GM19351 (cell line): ENCODE measurements around the gene MAP3K8.
A peak's percentile ranks its signal among the peaks of the same experiment; 100 is the strongest.

Experiments
- ATAC-seq: cut with Tn5 transposase; IDR thresholded peaks from one replicate; pipeline ENCODE4 v1.9.1; 2021; ENCODE audit warnings: mild to moderate bottlenecking, moderate library complexity; ENCODE audit not compliant: unreplicated experiment

The MAP3K8 gene

DNA sequence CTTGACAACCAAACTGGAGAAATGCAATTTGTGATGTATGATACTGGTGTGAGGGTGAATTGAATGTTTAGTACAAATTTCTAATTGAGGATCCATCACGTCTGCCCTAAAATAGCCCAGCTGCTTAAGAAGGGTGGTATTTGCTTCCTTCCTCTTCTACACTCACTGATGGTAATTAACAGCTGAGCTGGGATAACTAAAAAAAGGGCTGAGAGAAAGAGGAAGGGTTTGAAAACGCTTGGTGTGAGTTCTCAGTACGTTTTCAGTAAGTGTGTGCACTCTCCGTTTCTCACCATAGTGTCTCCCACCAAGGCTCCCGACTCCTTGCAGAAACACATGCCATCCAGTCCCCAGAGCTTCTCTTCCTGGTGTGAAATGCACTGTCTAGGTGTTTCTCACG is 54.3 kb downstream of the MAP3K8 start:
- ATAC-seq, result no peak

- no peak for ATAC-seq
Observed at GRCh38 chr10:30489346-30489745, 55.4 kb downstream of the MAP3K8 start.

GRCh38 chr10:30490289-30491000 is 56.5 kb downstream of the MAP3K8 start:
- peak; percentile 40 for ATAC-seq

DNA sequence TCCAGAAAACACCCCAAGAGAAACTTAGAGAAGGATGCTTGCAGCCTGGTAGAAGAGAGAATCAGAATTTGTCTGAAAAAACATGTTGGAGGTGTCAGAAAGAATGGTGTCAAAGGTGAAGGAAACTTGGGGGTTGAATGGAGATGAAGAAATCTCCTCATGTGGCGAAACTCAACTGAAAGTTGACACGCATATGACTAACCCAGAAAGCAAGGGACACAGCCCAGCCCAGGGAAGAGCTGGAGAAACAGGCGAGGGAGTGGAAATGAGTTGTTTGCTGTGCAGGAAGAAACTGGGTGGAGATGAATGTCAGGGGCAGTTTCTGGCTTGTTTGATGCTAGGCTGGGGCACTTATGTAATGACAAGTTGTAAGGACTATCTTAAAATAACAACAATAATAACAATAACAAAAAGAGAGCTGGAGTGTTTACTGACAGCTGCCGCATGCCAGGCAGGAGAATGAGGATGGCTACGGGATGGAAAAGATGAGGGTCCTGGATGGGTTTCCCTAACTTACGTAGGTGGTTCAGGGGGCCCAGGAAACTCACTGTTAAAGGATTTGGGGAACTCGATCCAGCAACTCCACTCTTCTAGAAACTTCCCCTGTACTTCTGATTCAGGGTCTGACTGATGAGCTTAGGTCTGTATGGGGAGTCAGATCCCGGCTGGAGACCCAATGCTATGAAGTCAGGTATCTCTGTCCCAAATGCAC is 57.4 kb downstream of the MAP3K8 start:
- ATAC-seq, result no peak

- ATAC-seq, result no peak
Observed at GRCh38 chr10:30491916-30492515, 58.0 kb downstream of the MAP3K8 start.

- peak; percentile 54 for ATAC-seq
Observed at GRCh38 chr10:30493609-30494530, 59.9 kb downstream of the MAP3K8 start.

GRCh38 chr10:30494558-30494957 is 60.6 kb downstream of the MAP3K8 start:
- no peak for ATAC-seq

DNA sequence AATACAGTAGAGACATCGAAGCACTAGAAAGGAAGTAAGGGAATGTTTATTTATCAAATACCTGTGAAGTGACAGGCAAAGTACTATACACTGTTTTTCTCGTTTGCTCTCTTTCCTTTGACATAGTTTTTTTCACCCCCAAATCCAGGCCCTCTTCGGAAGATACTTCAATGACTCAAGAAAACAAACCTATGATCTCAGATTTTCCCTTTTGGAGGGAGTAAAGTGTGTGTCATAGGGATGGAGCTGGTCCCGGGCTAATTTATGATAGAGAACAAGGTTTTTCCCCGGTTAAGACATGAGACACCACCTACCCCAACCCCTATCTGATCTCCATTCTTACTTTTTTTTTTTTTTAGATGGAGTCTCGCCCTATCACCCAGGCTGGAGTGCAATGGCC is 61.7 kb downstream of the MAP3K8 start:
- ATAC-seq, result no peak

- ATAC-seq, result no peak
Observed at GRCh38 chr10:30499816-30500215, 65.8 kb downstream of the MAP3K8 start.

- ATAC-seq, result no peak
Observed at GRCh38 chr10:30500534-30500933, 66.5 kb downstream of the MAP3K8 start.

GRCh38 chr10:30500963-30501504 is 67.0 kb downstream of the MAP3K8 start:
- no peak for ATAC-seq

DNA sequence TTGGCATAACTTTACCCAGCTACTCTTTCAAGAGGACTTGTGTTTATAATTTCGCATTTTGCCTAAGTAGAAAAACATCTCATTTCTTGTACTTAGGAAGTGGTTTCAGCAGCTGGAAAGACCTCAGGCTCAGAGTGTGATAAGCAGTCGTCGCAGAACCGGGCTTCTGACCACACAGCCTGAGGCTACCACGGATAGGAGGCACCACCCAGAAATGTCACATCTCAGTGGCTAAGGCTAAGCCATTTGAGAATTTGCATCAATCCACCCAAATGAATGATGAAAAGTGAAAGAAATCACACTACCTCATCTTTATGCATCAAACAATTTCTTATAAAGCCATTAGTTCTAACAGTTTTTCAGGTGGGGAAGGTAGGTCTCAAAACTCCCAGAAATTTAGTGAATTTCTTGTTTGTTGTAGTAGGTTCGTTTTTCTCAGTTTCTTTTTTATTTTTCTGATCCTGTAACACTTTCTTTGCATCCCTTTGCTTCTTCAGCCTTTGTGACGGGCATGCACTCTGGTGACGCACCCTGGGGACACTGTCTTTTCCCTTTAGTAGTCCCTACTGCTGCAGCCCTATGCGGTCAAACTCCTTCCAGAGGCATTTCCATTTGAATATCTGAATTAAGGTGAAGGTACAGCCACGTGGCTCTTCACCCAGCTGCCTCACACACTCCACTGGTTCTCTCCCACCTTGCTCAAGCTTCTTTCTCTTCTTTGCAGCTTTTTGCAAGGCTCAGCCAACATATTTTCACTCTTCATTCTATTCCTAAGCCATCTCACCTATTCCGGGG is 68.5 kb downstream of the MAP3K8 start:
- peak; percentile 81 for ATAC-seq

- no peak for ATAC-seq
Observed at GRCh38 chr10:30503700-30504266, 69.8 kb downstream of the MAP3K8 start.

DNA sequence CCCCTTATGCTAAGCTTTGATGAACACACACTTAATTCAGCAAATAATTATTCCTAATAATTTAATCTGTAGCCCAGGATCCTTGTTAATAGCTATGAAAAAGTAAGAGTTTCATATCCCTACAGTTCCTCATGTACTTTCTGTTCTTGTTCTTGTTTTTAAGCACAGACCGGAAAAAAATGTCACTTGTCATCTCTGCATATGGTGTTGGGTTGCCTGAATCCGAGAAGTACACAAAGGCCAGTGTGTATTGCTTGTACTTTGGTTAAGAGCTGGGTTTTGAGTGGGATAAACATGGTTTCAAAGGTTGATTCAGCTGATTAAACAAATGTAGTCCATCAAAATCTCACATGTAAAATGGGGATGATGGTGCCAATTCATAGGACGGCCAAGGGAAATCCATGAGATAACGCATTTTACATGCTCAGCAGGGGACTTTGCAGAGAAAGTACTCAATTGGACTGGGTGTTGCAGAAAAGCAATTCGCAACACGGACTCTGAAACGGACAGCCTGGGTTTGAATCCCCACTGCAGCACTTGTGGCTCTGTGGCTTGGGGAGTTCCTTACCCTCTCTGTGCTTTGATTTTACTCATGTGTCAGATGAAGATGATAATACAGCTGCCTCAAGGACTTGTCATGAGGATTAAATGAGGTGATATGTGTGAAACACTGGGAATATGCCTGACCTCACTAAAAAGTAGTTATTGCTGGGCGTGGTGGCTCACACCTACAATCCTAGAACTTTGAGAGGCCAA is 71.7 kb downstream of the MAP3K8 start:
- ATAC-seq, result no peak

DNA sequence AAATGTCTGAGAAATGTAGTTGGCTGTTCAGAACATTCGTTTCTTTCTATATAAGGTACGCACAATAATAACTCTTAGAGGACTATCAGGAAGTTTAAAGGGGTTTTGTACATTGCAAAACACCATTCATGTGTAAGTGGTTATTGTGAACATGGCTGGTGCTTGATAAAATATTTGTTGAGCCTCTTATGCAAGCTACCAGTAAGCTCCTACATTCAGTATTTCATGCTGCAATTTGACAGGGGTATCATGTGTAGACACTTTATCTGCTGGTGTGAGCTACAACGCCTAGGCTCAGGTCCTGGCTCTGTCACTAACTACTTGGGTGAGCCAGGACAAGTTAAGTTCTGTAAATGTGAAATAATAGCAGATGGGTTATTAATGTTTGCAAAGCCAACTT is 75.5 kb downstream of the MAP3K8 start:
- no peak for ATAC-seq

DNA sequence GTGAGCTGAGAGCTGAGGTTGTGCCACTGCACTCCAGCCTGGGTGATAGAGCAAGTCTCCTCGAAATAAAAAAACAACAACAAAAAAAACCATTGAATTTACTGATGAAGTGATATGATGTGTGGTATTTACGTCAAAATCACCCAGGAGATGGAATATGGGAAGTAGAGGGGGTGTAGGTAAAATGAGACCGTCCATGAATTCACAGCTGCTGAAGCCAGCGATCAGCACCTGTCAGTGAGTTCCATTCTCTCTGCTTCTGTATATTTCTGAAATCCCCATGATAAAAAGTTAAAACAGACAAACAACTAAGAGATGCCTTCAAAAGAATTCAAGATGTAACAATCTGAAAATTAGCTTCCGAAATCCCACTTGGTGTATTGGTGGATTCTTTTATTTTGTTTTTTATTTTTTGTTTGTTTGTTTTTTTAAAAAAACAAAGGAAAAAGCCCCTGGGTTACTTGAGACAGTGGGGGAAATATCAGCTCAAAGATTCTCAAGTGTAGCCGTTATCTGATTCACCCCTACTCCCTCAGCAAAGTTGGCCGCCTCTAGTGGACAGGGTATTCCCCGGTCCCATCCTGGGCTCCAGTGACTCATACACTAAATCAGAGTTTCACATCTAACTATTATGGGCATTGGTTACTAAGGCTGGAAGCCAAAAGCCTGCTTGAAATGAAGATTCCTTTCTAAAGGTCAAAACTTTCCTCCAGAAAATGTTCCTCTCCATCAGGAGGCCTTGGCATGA is 76.4 kb downstream of the MAP3K8 start:
- ATAC-seq, result peak; percentile 93

GRCh38 chr10:30510932-30511700 is 77.1 kb downstream of the MAP3K8 start:
- peak; percentile 47 for ATAC-seq
